Neural progenitor cell (in vitro differentiated cells): ENCODE data around the gene RPS24. TPM values are rescaled to one million over a fixed set of nuclear protein-coding genes. Genes with fewer than 3 reads are reported as not detected.

Experiments
- DNase-seq: peaks from one replicate; pipeline ENCODE4 v3.0.0-alpha.2; 2016; ENCODE audit warnings: low spot score
- H2AFZ ChIP-seq: fragments of 200-600 bp; sonication (generic); replicated peaks from 2 replicates; pipeline ENCODE4 v1.6.1; 2016; ENCODE audit warnings: antibody characterized with exemption
- H3F3A ChIP-seq: fragments of 200-600 bp; sonication (generic); 2 replicates; pipeline ENCODE4 v1.6.1; 2016; ENCODE audit warnings: antibody characterized with exemption, low read depth
- H3K27ac ChIP-seq: fragments of 200-600 bp; sonication (generic); 2 replicates; pipeline ENCODE4 v1.5.1; 2016; ENCODE audit warnings: mild to moderate bottlenecking
- H3K27me3 ChIP-seq: fragments of 200-600 bp; sonication (generic); 2 replicates; pipeline ENCODE4 v1.6.1; 2016; ENCODE audit warnings: mild to moderate bottlenecking, moderate library complexity
- H3K36me3 ChIP-seq: fragments of 200-600 bp; sonication (generic); 2 replicates; pipeline ENCODE4 v1.5.1; 2016
- H3K4me1 ChIP-seq: fragments of 200-600 bp; sonication (generic); 2 replicates; pipeline ENCODE4 v1.6.1; 2016; ENCODE audit warnings: mixed run types
- H3K4me2 ChIP-seq: fragments of 200-600 bp; sonication (generic); 2 replicates; pipeline ENCODE4 v1.6.1; 2016
- H3K4me3 ChIP-seq: fragments of 200-600 bp; sonication (generic); 2 replicates; pipeline ENCODE4 v1.5.1; 2016
- H3K79me2 ChIP-seq: fragments of 200-600 bp; sonication (generic); 2 replicates; pipeline ENCODE4 v1.6.1; 2016; ENCODE audit warnings: low read depth
- H3K9ac ChIP-seq: fragments of 200-600 bp; sonication (generic); 2 replicates; pipeline ENCODE4 v1.6.1; 2016
- H3K9me3 ChIP-seq: fragments of 200-600 bp; sonication (generic); 2 replicates; pipeline ENCODE4 v1.5.1; 2016; ENCODE audit warnings: low read depth
- H4K20me1 ChIP-seq: fragments of 200-600 bp; sonication (generic); 2 replicates; pipeline ENCODE4 v1.6.1; 2016; ENCODE audit warnings: low read depth
- H3K27ac Mint-ChIP-seq: 3 replicates; pipeline ENCODE4 v1.8.0; 2021; ENCODE audit warnings: mixed read lengths
- H3K27me3 Mint-ChIP-seq: 2 replicates; pipeline ENCODE4 v1.8.0; 2022; ENCODE audit warnings: low read depth, mild to moderate bottlenecking, inconsistent platforms, moderate library complexity, mixed read lengths; ENCODE audit not compliant: insufficient read depth
- H3K36me3 Mint-ChIP-seq: 3 replicates; pipeline ENCODE4 v1.8.0; 2021; ENCODE audit warnings: mixed read lengths
- H3K4me1 Mint-ChIP-seq: 3 replicates; pipeline ENCODE4 v1.8.0; 2021; ENCODE audit warnings: mixed read lengths
- H3K4me3 Mint-ChIP-seq: 3 replicates; pipeline ENCODE4 v1.8.0; 2021; ENCODE audit warnings: mild to moderate bottlenecking, moderate library complexity, mixed read lengths
- H3K9me3 Mint-ChIP-seq: 3 replicates; pipeline ENCODE4 v1.8.0; 2020; ENCODE audit warnings: mixed read lengths
- CTCF ChIP-seq: fragments of 200-600 bp; sonication (generic); IDR thresholded peaks from 2 replicates; pipeline ENCODE4 v1.5.1; 2017; ENCODE audit warnings: antibody characterized with exemption, mild to moderate bottlenecking
- EZH2 ChIP-seq: fragments of 200-600 bp; sonication (generic); IDR thresholded peaks from 2 replicates; pipeline ENCODE4 v1.6.1; 2017; ENCODE audit warnings: antibody characterized with exemption, mild to moderate bottlenecking, moderate library complexity
- EZH2phosphoT487 ChIP-seq: fragments of 200-600 bp; sonication (generic); IDR thresholded peaks from 2 replicates; pipeline ENCODE4 v1.6.1; 2017; ENCODE audit warnings: antibody characterized with exemption
- total RNA-seq: library from RNA; depleted of rRNA; stranded (reverse); fragments of >200 nt; gene quantifications from 2 replicates; pipeline ENCODE4 v1.2.3, GENCODE V29; 2015; ENCODE audit warnings: low replicate concordance

The RPS24 gene
- total RNA-seq, result 3,232 and 5,646 TPM in 2 replicates

DNA sequence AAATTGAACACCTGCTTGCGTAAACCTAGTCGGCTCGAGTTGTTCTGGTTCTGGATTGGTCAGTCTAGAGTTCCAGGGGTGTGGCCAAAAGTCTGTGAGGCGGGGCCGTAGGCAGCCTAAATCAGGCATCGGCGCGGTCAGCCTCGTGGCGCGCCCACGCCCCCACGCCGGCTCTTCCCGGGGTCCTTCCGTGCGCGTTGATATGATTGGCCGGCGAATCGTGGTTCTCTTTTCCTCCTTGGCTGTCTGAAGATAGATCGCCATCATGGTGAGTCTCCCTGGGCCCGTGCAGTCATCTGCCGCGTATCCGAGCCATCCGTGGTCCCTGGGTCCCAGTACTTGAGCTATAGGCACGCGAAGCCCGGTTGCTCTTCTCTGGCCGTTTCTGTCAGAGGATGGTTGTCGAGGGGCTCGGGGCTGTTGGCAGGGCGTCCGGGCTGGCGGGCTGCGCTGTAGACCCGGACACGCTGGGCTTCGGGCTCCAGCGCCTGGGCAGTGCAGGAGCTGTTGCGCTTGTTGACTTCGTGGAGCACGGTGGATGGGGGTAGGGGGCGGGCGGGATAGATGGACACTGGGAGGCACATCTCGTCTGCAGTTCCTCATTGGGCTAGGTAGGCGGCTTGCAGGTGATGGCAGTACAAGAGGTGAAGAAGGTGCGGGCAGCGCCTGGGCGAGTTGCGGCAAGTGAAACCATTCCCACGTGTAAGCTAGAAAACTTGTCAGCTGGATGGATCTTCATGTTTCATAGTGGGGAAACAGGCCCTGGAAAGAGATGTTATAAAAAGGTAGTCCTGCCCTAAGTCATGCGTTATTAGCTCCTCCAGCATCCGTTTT is at the start of gene RPS24:
RPS24 (plus strand) TSS at position 227 of the 834 bp plus-strand sequence; CDS start at position 266, 39 bp downstream.
- Histone ChIP-seq H3K36me3 (peaks cover 29% of the 10 kb centered on the region), H2AFZ (peak within 1 kb of the TSS; percentile 86), H4K20me1 (peaks cover 48% of the 10 kb centered on the region), H3F3A (peaks cover 42% of the 10 kb centered on the region), H3K9me3 (no peaks in the 10 kb centered on the region), H3K4me3 (peak within 1 kb of the TSS; percentile 89), H3K79me2 (peaks cover 56% of the 10 kb centered on the region), H3K27me3 (no peaks in the 10 kb centered on the region), H3K4me2 (peak within 1 kb of the TSS; percentile 99), H3K9ac (peak within 1 kb of the TSS; percentile 89), H3K27ac (no peak within 1 kb of the TSS), H3K4me1 (peaks cover 47% of the 10 kb centered on the region)
- Mint-ChIP-seq H3K4me3 (peak within 1 kb of the TSS; percentile 97), H3K9me3 (peaks cover 2% of the 10 kb centered on the region), H3K27me3 (no peaks in the 10 kb centered on the region), H3K27ac (peak within 1 kb of the TSS; percentile 78), H3K4me1 (peaks cover 43% of the 10 kb centered on the region), H3K36me3 (peaks cover 24% of the 10 kb centered on the region)
- peak; percentile 97 for DNase-seq
- no peak for TF ChIP-seq EZH2phosphoT487
- peak; percentile 11 for TF ChIP-seq CTCF

DNA sequence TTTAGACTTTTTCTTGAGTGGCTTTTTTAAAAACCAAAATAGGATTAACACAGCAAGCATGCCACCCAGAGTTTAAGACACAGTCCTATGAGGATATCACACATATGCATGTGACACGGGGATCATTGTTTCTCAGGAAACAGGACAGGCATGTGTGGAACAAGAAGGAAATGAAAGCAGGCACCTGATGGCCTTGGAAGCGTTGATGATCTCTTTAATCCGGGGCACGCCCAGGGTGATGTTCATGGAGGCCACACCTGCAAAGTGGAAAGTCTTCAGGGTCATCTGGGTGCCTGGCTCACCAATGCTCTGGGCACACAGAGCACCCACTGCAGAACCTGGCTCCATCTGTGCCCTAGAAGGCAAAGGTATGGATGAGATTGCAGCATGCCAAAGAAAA is 48.7 kb upstream of the RPS24 start:
- Histone ChIP-seq H3F3A (no peaks in the 10 kb centered on the region), H3K9ac (no peak overlapping the region), H3K36me3 (no peaks in the 10 kb centered on the region), H3K4me3 (no peak overlapping the region), H3K27ac (no peak overlapping the region), H3K4me1 (no peaks in the 10 kb centered on the region), H3K27me3 (no peaks in the 10 kb centered on the region), H3K9me3 (no peaks in the 10 kb centered on the region), H3K4me2 (no peak overlapping the region), H4K20me1 (no peaks in the 10 kb centered on the region), H3K79me2 (no peaks in the 10 kb centered on the region), H2AFZ (no peak overlapping the region)
- Mint-ChIP-seq H3K9me3 (no peaks in the 10 kb centered on the region), H3K4me1 (peaks cover 18% of the 10 kb centered on the region), H3K27me3 (peaks cover 4% of the 10 kb centered on the region), H3K4me3 (no peak overlapping the region), H3K36me3 (peaks cover 39% of the 10 kb centered on the region), H3K27ac (no peak overlapping the region)
- TF ChIP-seq CTCF (no peak), EZH2phosphoT487 (no peak), EZH2 (no peak)
- no peak for DNase-seq

- H3K36me3 Mint-ChIP-seq, result peaks cover 29% of the 10 kb centered on the region
- no peak for DNase-seq
- no peak overlapping the region for H3K27ac ChIP-seq
- peaks cover 2% of the 10 kb centered on the region for H3F3A ChIP-seq
- H3K4me3 ChIP-seq, result no peak overlapping the region
- no peak overlapping the region for H3K9ac ChIP-seq
- H3K36me3 ChIP-seq, result peaks cover 10% of the 10 kb centered on the region
- H2AFZ ChIP-seq, result no peak overlapping the region
- no peak overlapping the region for H3K4me3 Mint-ChIP-seq
- peaks cover 18% of the 10 kb centered on the region for H3K4me1 Mint-ChIP-seq
- H4K20me1 ChIP-seq, result no peaks in the 10 kb centered on the region
- TF ChIP-seq EZH2 (no peak), CTCF (no peak), EZH2phosphoT487 (no peak)
- no peaks in the 10 kb centered on the region for H3K4me1 ChIP-seq
- no peaks in the 10 kb centered on the region for H3K79me2 ChIP-seq
- no peaks in the 10 kb centered on the region for H3K9me3 Mint-ChIP-seq
- peaks cover 4% of the 10 kb centered on the region for H3K27me3 Mint-ChIP-seq
- H3K4me2 ChIP-seq, result no peak overlapping the region
- H3K9me3 ChIP-seq, result no peaks in the 10 kb centered on the region
- peak overlapping the region; percentile 66 for H3K27ac Mint-ChIP-seq
- H3K27me3 ChIP-seq, result no peaks in the 10 kb centered on the region
Measured at GRCh38 chr10:77987671-77988255, 45.9 kb upstream of the RPS24 start.
